GM12892 (cell line): ENCODE results near the gene VEPH1.

Experiments
- POLR2A ChIP-seq: IDR thresholded peaks from 2 replicates; pipeline ENCODE4 v1.6.1; 2011; ENCODE audit warnings: low read depth, low read length, control low read depth
- POLR2AphosphoS5 ChIP-seq: IDR thresholded peaks from 2 replicates; pipeline ENCODE4 v1.6.1; 2011; ENCODE audit warnings: low read depth, low read length, control low read depth
- TAF1 ChIP-seq: IDR thresholded peaks from 2 replicates; pipeline ENCODE4 v1.6.1; 2011; ENCODE audit warnings: low read depth, mild to moderate bottlenecking, control low read depth, low read length, borderline replicate concordance

DNA sequence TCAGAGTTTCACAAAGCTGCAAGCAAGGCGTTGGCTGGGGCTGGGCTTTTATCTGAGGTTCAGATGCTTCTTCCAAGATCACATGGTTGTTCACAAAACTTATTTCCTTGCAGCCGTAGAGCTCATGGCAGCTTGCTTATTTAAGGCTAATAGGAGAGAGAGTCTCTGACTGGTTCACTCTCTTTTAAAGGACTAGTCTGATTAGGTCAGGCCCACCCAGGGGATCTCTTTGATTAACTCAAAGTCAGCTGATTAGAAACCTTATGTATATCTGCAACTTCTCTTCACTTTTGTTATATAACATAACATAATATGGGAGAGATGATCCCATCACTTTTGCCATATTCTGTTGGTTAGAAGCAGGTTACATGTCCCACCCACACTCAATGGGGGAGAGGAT, 243.4 kb downstream of the VEPH1 start:
- TF ChIP-seq POLR2A (no peak), POLR2AphosphoS5 (no peak), TAF1 (no peak)
